GM19023 (cell line): ENCODE results near the gene RCAN2.

Experiments used
- ATAC-seq: cut with Tn5 transposase; IDR thresholded peaks from one replicate; pipeline ENCODE4 v1.9.1; 2021; ENCODE audit warnings: mild to moderate bottlenecking, moderate library complexity; ENCODE audit not compliant: unreplicated experiment

RCAN2 gene

DNA sequence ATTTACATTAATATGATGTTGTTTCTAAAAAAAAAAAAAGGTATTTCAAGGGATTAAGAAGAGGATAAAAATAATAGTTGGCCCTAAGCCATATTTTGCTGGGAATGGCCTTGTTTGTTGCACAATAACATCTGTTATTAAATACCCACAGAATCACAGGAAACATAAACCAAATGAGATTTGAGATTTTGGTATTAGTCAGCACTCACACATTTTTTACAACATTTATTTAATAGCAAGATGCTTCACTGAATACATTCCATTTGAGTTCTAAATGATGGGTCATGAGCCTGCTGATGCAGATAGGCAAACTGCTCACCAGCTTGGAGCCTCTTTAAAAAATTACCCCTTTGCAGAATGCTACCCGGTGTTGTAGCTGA, 227.6 kb downstream of the RCAN2 start:
- ATAC-seq: no peak

DNA sequence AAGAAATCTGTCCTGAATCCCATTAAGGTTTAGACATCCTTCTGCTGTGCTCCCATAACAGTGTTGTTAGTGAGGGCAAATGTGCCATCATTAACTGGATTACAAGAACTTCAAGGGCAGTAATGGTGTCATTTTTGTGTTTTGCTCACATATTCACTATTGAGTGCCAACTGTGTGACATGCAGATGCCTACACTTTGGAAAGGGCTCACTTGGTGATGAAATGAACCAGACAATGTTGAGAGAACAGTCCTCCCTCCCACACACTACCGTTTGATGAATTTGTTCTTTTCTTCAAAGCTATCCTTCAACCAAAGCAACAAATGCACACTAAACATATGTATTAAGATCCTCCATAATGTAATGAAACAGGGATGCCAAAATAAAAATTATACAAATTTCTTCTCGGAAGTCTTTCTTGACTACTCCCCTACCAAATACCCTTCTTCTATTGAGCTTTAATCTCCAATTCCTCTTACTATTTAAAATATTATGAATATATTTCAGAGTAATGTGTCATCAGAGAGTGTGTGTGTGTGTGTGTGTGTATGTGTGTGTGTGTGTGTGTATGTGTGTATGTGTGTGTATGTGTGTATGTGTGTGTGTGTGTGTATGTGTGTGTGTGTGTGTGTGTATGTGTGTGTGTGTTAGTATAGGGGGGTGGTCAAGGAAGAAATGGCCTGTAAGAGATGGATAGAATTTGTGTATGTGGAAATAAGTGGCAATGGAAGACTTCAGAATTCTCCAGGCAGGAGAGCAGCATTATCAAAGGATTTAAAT, 228.1 kb downstream of the RCAN2 start:
- ATAC-seq: no peak

DNA sequence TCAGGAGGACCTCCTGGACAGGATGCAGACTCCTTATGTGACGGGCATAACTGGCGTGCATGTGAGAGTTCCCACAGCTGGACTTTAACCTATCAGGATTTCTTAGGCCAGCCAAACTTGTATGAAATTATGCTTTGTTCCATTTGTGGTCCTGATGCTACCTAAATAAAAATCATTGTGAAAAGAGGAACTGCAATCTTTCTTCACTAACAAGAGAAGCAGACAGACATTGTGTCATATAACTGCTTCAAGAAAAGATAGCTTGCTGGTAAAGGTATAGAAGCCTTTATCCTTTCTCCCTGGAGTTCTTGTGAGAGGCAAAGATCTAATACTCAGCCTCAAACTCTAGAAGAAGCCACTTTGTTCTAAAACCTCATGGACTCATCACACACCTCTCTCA, 233.0 kb downstream of the RCAN2 start:
- ATAC-seq: no peak

DNA sequence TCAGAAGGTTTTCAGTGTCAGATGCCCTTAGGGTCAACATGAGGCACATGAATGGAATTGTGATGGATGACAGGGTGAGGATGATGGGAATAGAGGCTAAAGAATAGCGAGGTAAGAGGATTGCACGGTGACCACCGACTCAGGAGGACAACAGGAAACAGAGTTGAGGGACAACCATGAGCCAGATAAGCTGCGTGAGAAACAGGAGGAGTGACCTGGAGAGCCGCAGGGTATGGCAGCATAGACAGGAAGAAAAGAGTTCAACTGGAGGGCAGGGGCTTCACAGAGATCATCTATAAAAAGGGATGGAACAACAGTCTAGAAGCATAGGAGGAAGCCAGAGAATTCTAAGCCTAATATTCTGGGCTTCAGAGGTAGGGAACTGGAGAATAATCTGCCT, 235.7 kb downstream of the RCAN2 start:
- ATAC-seq: no peak

DNA sequence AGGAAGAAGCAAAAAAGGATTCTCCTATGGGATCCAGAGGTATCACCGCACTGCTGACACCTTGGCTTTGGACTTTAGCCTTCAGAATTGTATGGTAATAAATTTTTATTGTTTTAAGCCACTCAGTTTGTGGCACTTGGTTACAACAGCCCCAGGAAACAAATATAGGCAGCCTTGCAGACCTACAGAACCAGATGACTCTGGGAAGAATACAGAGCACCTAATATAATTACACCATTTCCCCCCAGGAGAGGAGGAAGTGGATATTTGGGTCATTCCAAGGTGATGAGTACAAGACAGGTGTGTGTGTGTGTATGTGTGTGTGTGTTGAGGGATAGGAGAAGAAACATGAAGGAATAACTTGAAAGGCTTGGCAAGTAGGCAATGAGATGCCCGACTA, 236.3 kb downstream of the RCAN2 start:
- no peak for ATAC-seq

DNA sequence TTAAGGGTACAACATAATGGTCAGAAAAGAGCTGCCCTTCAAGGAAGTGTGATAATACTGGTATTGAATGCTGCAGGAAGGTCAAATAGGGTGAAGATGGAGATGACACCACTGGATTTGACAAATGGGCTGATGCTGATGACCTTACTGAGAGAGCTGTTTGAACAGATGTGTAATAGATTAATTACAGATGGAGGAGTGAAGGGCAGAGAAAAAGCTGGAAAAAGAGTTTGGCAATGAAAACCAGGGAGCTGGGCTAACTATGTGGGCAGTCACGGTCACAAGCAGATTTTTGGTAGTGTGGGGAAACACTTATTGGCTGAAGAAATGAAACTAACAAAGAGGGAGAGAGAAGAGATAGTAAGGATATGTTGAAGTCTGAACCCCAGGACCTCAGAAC, 236.9 kb downstream of the RCAN2 start:
- no peak for ATAC-seq

DNA sequence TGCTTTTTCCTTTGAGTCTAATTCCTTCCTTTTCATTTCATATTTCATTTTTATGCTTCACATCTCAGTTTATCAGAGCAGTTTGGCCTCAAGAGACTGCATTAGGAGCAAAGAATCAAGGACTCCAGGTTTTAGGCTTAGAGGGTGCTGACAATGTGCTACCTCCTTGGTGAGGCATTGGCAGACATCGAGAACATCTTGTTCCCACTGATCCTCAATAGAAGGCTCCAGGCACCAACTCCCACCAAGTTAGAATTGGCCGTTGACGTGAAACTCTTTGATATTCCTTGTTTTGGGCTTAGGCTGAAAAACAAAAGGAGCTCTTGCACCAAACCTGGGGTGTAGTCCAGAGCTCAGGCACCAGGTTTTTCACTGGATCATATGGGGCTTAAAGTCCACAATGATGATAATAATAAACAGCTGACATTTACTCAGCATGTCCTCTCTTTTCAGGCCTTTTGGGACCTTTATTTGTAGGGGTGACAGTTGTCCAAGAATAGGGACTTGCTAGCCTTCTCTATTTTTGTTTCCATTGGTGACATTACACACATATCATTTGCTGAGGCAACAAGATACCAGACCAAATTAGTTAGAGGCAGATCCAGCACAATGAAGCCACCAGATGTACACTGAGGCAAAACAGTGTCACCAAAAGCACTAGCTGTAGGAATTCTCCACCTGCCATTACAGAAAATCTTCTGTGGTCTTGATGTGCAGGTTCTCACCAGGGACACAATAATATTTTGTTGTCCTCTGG, 239.5 kb downstream of the RCAN2 start:
- ATAC-seq: no peak

DNA sequence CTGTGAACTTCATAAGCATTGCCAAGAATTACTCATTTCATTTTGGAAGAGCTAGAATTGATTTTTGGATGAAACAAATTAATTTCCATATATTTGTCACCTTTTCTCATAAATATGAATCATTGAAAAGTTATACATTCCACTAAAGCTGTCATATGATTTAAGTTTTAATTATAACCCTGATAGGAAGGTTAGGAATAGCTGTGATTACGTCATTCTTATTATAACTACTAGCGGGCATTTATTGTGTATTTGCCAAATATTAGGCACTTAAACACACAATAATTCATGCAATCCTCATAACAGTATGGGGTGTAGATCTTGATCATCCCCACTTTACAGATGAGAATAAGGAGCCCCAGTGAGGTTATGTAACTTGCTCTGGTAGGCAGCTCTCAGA, 243.1 kb downstream of the RCAN2 start:
- no peak for ATAC-seq

DNA sequence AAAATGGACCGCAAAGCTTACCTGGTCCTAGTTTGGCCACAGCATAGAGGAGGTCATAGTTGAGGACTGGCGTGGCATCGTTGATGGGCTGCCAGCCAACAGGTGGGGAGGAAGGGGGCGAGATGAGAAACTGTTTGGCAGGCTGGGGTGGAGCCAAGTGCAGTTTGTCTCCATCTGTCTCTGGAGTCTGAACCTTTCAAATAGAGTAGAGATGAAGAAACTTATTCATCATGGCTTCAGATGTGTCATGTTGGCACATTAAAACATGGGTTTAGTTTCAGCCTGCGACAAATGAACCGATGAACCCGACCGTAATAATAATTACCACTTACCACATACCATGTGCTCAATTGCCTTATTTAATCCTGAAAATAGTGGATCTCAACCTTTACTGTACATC, 244.5 kb downstream of the RCAN2 start:
- no peak for ATAC-seq

DNA sequence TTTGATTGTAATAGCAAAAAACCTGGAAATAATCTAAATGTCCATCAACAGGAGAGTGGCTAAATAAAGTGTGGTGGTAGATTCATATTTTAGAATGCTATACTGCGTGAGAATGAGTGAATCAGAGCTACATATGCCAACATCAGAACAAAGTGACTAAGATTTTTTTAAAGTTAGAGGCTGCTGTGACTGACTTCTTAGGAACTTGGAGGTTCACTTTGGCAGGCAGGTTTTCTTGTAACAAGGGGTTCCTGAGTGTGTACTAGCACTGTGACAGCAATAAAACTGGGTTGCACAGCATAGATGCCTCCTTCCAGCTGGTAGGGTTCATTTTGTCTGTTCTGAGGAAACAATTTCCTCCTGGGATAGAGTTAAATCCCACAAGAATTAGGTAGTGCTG, 245.2 kb downstream of the RCAN2 start:
- ATAC-seq: no peak

DNA sequence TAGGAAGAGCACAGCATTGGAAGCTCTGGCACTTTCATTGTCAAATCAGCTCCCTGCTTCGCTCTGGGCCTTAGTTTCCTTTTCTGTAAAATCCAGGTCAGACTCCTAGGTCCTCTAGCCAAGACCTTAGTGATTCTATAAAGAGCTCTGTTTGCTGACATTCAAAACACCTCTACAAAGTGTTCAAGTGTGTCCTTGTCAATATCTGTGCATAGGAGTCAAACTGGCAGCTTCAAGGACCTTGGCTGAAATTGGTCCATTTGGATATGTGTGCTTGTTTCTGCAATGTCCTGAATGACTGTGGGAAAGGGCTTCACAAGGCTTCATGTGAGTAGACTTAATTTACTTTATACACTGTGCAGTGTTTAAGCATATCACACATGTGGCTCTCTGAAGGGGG, 246.6 kb downstream of the RCAN2 start:
- no peak for ATAC-seq

DNA sequence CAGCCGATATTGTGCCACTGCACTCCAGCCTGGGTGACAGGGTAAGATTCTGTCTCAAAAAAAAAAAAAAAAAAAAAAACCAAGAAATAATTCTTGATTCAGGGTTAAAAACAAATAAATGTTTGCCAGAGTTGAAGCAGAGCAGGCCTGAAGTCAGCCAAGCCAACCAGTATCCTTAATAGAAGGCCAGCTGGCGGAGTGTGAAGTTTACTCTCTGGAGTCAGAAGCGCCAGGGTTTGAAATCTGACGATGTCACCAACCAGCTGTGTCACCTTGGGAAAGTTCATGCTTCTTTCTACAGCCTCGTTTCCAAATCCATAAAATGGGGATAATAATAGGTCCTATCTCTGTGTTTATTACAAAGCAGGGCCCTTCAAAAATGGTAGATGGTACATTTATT, 247.5 kb downstream of the RCAN2 start:
- ATAC-seq: no peak

DNA sequence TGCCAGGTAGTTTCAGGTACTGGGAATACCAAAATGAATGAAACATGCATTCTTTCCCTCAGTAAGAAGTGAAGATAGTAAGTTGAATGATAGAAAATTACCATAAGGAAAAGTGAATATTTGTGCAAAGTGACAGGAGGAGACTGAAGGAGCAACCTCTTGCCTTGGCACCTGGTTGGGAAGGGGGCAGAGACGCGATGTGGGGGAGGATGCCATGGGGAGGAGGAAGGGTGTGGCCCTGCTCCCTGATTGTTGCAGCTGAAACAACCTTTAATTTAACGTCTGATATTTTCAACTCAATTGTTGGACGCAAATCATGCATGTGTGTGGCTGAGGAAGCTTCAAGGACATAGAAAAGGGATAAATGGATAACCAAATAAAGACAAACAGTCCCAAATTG, 248.3 kb downstream of the RCAN2 start:
- ATAC-seq: no peak

DNA sequence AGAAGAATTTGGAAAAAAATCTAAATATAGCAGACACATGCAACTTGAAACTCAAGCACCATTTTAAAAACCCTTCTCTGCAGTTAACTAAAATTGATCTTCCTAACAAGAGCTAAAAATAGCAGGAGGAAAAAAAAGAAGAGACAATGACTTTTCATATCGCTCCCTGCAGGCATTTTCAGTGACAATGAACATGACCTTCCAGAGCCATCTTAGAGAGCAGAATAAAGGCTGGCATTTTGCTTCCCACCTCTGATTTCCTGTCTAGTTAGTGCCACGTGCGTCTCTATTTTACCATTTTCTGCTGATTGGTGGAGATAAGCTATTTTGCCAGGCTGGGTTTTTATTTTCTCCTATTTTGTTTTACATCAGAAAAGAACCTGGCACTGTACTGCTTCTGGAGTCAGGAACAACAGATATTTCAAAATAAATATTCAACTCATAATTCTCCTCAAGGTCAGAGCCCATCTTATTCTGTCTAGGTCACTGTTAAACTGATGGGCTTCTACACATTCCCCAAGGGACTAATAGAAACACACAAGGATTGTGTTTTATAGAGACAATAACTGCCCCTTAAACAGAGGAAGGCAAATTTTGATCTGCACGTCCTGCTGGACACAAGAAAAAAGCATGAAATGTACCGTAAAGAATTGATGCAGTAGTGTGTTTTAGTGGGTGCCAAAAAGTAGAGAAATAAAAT, 250.2 kb downstream of the RCAN2 start:
- ATAC-seq: no peak

DNA sequence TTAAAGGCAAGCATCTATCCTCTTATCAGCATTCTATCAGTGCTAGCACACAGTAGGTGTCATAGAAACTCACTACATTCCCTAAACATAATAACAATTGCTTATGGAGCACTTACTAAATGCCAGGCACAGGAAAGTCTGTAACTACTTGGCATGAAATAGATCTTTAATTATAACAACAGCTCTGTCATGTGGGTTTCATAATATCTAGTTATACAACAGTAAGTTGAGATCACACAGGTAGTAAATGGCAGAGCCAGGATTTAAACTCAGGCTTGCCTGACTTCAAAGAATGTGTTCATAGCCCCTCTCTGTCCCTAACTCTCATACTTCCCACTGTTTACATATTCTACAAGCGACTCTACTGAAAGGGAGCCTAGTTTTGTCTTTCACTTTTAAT, 254.5 kb downstream of the RCAN2 start:
- ATAC-seq: no peak

DNA sequence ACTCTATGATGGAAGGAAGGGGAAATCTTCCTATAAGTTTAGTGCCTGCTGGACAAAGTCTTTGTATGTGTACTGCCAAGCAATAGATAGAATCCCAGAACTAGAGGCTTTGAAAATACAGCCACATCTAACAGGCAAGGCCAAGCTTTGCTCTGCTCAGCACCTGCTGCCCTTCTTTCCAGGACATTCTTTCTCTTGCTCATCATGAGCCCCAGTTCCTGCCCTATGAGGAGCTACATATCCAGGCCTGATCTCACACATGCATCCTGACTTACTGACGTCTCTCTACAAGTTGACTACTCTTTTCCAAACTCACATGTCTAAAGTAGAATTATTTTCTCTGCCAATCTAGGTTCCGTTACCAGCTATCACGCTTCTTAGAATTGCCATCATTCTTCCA, 256.0 kb downstream of the RCAN2 start:
- ATAC-seq: no peak

DNA sequence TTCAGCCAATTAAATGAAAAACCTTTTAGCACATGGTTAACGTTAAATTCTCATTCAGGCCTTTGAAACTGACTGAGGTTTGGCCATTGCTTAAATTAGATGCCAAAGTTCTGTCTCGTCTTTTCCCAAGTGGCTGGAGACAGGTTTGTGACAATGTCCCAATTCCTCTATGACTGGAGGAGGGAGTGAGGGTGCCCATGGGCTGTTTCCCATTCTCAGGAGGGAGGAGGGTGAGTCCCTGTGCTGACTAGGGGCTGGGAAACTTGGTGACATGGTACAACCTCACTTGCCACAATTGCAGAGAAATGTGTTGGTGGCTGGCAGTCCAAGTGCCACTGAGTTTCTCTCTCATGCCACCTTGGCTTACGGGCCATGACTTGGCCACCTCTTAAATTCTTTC, 256.5 kb downstream of the RCAN2 start:
- no peak for ATAC-seq

DNA sequence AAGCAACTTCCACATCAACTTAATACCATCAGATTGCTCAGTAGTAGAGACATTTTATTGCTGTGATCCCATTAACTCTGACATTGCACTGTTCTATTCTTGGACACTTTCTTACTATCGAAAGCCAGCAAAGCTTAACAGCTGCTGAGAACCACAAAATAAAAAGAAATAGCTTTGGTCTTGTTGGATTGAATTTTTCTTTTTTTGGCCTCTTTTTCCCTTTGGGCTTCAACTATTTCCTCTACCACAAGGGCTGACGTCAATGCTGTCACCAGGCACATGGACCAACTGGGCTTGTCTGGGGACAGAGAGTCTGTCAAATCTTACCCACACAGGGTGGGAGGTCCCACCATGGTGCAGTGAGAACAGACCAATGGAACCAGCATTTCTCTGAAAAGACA, 257.1 kb downstream of the RCAN2 start:
- no peak for ATAC-seq

DNA sequence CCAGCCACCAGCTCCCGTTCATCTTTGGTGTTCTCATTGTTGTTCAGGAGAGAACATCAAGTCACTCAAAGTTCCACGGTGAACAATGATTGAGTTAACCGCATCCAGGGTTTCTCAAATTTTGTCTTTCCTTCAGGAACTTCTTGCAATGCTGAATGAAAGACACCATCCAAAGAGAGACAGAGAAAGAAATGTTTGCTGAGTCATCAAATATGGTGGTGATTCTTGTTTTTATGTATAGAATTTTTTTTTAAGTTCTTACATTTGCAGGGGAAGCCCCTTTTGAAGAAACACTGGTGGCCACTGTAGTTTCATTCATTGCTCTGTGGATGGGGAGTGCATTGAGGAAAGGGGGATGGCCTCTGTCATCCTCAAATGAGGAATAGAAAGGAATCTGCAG, 258.1 kb downstream of the RCAN2 start:
- no peak for ATAC-seq

DNA sequence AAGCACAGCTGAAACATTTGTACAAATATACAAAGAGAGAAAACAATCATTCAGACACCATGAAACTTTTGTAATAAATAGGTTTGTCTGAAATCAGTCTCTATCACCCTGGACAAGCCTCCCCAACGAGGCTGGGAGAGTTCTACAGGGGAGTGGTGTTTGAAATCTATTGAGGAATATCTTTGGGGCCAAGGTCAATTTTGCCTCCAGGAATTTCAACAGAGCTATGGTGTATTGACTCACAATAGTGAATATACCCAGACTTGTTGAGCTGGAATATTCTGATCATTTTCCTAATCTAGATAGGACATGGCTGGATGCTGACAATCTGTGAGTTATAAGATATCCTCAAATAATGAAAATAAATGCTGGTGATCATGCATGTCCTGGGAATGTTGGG, 269.0 kb downstream of the RCAN2 start:
- ATAC-seq: no peak

DNA sequence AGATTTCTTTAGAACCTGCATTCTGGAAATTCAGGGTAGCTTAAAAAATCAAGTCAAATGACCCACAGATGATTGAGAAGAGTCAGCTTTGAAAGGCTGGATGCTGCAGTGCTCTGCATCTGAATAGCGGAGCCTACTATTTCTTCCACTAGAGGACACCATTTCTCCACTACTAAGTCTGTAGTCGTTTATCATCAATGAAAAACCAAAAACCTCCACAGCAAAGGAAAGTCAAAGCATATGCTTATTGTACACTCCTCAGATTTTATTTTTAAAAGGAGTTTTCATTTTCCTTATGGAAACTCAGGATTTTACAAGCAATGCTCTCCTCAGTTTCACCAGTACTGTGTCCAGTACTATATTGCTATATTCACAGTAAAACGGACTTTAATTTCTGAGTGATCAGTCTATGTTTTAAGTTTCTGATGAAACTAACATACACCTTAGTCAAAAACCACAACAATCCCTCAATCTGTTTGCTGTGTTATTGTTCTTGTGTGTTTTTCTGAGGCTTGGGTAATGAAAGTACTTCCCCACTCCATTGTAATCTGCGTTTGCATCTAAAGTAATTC, 269.9 kb downstream of the RCAN2 start:
- peak; percentile 60 for ATAC-seq
